ENCODE results near the gene NLGN1. TPM values are rescaled to one million over a fixed set of nuclear protein-coding genes. Genes with fewer than 3 reads are reported as not detected.

NLGN1 gene
- total and polyA plus RNA-seq, 4 experiments from 2014 or later, result not detected

- no peaks in the 10 kb centered on the region for H3K4me1 Mint-ChIP-seq
- Histone ChIP-seq H3K9me3 (ENCODE audit: control insufficient read depth in 1 of 2, low read length in 2 of 2) (no peaks in the 10 kb centered on the region), H3K27ac (ENCODE audit: low read depth, low read length) (no peak overlapping the region), H3K36me3 (ENCODE audit: insufficient read depth, low read length) (no peaks in the 10 kb centered on the region), H3K27me3 (ENCODE audit: insufficient read depth, low read length) (no peaks in the 10 kb centered on the region), H3K4me3 (ENCODE audit: low read length in 2 of 2) (no peak overlapping the region), H3K4me1 (ENCODE audit: insufficient read depth, low read length) (no peaks in the 10 kb centered on the region)
- ChIA-PET POLR2A (ENCODE audit: partially characterized antibody) (no interaction called here), CTCF (ENCODE audit: partially characterized antibody) (no interaction called here)
- no peak for DNase-seq
- intact Hi-C loops (cut with micrococcal nuclease), result no loop called here
- H3K9me3 Mint-ChIP-seq, result peaks cover 0 to 4% (median 0%) of the 10 kb centered on the region in 8 donors
- H3K27ac Mint-ChIP-seq, result no peak overlapping the region
- no peaks in the 10 kb centered on the region for H3K36me3 Mint-ChIP-seq
- H3K27me3 Mint-ChIP-seq, result no peaks in the 10 kb centered on the region
- H3K4me3 Mint-ChIP-seq, result no peak overlapping the region
Measured at GRCh38 chr3:173690542-173691180, 293.1 kb downstream of the NLGN1 start.

DNA sequence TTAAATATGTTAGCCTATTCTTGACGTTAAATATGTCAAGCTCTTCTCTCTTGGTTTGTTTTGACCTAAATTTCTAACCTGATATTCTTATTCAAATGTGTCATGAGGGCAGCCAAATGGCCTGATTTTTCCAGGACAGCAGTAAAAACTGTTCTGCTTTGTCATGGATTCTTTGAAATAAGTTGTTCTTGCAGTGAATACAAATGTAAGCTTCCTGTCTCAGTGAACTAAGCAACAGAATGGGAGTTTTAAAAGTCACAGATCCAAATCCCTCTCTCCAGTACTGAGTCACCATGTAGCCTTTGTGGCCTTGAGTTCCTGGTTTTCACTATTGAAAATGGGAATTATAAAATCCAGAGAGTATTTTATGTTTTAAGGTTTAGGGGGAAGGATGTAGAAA, 301.8 kb downstream of the NLGN1 start:
- DNase-seq, result no peak
- Mint-ChIP-seq H3K27me3 (no peaks in the 10 kb centered on the region), H3K27ac (no peak overlapping the region), H3K36me3 (no peaks in the 10 kb centered on the region), H3K9me3 (peaks cover 0 to 5% (median 3%) of the 10 kb centered on the region in 8 donors), H3K4me3 (no peak overlapping the region), H3K4me1 (no peaks in the 10 kb centered on the region)
- H3K36me3 ChIP-seq (ENCODE audit: insufficient read depth, low read length), result no peaks in the 10 kb centered on the region
- CTCF ChIA-PET (ENCODE audit: partially characterized antibody), result no interaction called here
- POLR2A ChIA-PET (ENCODE audit: partially characterized antibody), result no interaction called here
- no peak overlapping the region for H3K4me3 ChIP-seq (ENCODE audit: low read length in 2 of 2)
- no peaks in the 10 kb centered on the region for H3K9me3 ChIP-seq (ENCODE audit: control insufficient read depth in 1 of 2, low read length in 2 of 2)
- intact Hi-C loops (cut with micrococcal nuclease), result no loop called here
- H3K27ac ChIP-seq (ENCODE audit: low read depth, low read length), result no peak overlapping the region
- no peaks in the 10 kb centered on the region for H3K4me1 ChIP-seq (ENCODE audit: insufficient read depth, low read length)
- H3K27me3 ChIP-seq (ENCODE audit: insufficient read depth, low read length), result no peaks in the 10 kb centered on the region

- intact Hi-C loops (cut with micrococcal nuclease), result no loop called here
- DNase-seq, result no peak
- H3K4me3 ChIP-seq (ENCODE audit: low read length in 2 of 2), result no peak overlapping the region
- no peaks in the 10 kb centered on the region for H3K4me1 Mint-ChIP-seq
- no peaks in the 10 kb centered on the region for H3K4me1 ChIP-seq (ENCODE audit: insufficient read depth, low read length)
- H3K27ac Mint-ChIP-seq, result no peak overlapping the region
- no peaks in the 10 kb centered on the region for H3K27me3 Mint-ChIP-seq
- no peaks in the 10 kb centered on the region for H3K36me3 ChIP-seq (ENCODE audit: insufficient read depth, low read length)
- CTCF ChIA-PET (ENCODE audit: partially characterized antibody), result no interaction called here
- no peaks in the 10 kb centered on the region for H3K27me3 ChIP-seq (ENCODE audit: insufficient read depth, low read length)
- POLR2A ChIA-PET (ENCODE audit: partially characterized antibody), result no interaction called here
- H3K36me3 Mint-ChIP-seq, result no peaks in the 10 kb centered on the region
- H3K27ac ChIP-seq (ENCODE audit: low read depth, low read length), result no peak overlapping the region
- H3K4me3 Mint-ChIP-seq, result no peak overlapping the region
- peaks cover 0 to 5% (median 3%) of the 10 kb centered on the region in 8 donors for H3K9me3 Mint-ChIP-seq
- H3K9me3 ChIP-seq (ENCODE audit: control insufficient read depth in 1 of 2, low read length in 2 of 2), result no peaks in the 10 kb centered on the region
Measured at GRCh38 chr3:173700336-173700735, 302.8 kb downstream of the NLGN1 start.

GRCh38 chr3:173702561-173702960, 305.0 kb downstream of the NLGN1 start:
- Mint-ChIP-seq H3K9me3 (peaks cover 0 to 5% (median 3%) of the 10 kb centered on the region in 8 donors), H3K27me3 (no peaks in the 10 kb centered on the region), H3K27ac (no peak overlapping the region), H3K4me1 (no peaks in the 10 kb centered on the region), H3K4me3 (no peak overlapping the region), H3K36me3 (no peaks in the 10 kb centered on the region)
- intact Hi-C loops (cut with micrococcal nuclease), result no loop called here
- H3K9me3 ChIP-seq (ENCODE audit: control insufficient read depth in 1 of 2, low read length in 2 of 2), result no peaks in the 10 kb centered on the region
- CTCF ChIA-PET (ENCODE audit: partially characterized antibody), result no interaction called here
- no peaks in the 10 kb centered on the region for H3K36me3 ChIP-seq (ENCODE audit: insufficient read depth, low read length)
- no peaks in the 10 kb centered on the region for H3K4me1 ChIP-seq (ENCODE audit: insufficient read depth, low read length)
- no peak overlapping the region for H3K4me3 ChIP-seq (ENCODE audit: low read length in 2 of 2)
- H3K27ac ChIP-seq (ENCODE audit: low read depth, low read length), result no peak overlapping the region
- POLR2A ChIA-PET (ENCODE audit: partially characterized antibody), result no interaction called here
- H3K27me3 ChIP-seq (ENCODE audit: insufficient read depth, low read length), result no peaks in the 10 kb centered on the region
- DNase-seq, result no peak

- Histone ChIP-seq H3K27ac (ENCODE audit: low read depth, low read length) (no peak overlapping the region), H3K27me3 (ENCODE audit: insufficient read depth, low read length) (no peaks in the 10 kb centered on the region), H3K4me1 (ENCODE audit: insufficient read depth, low read length) (no peaks in the 10 kb centered on the region), H3K9me3 (ENCODE audit: control insufficient read depth in 1 of 2, low read length in 2 of 2) (no peaks in the 10 kb centered on the region), H3K4me3 (ENCODE audit: low read length in 2 of 2) (no peak overlapping the region), H3K36me3 (ENCODE audit: insufficient read depth, low read length) (no peaks in the 10 kb centered on the region)
- H3K27me3 Mint-ChIP-seq, result no peaks in the 10 kb centered on the region
- ChIA-PET CTCF (ENCODE audit: partially characterized antibody) (no interaction called here), POLR2A (ENCODE audit: partially characterized antibody) (no interaction called here)
- H3K27ac Mint-ChIP-seq, result no peak overlapping the region
- H3K36me3 Mint-ChIP-seq, result no peaks in the 10 kb centered on the region
- H3K4me3 Mint-ChIP-seq, result no peak overlapping the region
- no peak for DNase-seq
- intact Hi-C loops (cut with micrococcal nuclease), result no loop called here
- H3K9me3 Mint-ChIP-seq, result peaks cover 2 to 7% (median 3%) of the 10 kb centered on the region in 8 donors
- no peaks in the 10 kb centered on the region for H3K4me1 Mint-ChIP-seq
Measured at GRCh38 chr3:173703771-173704170, 306.2 kb downstream of the NLGN1 start.

DNA sequence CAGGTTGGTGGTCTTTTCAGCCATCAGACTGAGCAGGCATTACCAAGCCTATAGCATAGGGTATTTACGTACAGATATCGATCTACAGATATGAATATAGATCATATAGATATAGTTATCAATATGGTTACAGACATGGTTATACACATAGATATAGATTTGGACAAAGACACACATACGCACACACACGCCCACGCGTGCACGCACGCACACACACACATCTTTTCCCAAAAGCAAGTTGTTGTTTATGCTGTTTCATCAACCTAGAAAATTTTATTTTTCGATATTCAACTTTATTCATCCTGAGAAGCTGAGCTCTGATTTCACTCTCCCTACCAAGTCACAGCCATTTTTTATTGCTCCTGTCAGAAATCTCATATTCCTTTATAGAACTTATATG, 309.1 kb downstream of the NLGN1 start:
- no peak overlapping the region for H3K4me3 ChIP-seq (ENCODE audit: low read length in 2 of 2)
- H3K27me3 Mint-ChIP-seq, result no peaks in the 10 kb centered on the region
- no peak overlapping the region for H3K4me3 Mint-ChIP-seq
- H3K9me3 ChIP-seq (ENCODE audit: control insufficient read depth in 1 of 2, low read length in 2 of 2), result peaks cover 0 to 3% of the 10 kb centered on the region in 2 donors
- intact Hi-C loops (cut with micrococcal nuclease), result no loop called here
- H3K36me3 ChIP-seq (ENCODE audit: insufficient read depth, low read length), result no peaks in the 10 kb centered on the region
- H3K9me3 Mint-ChIP-seq, result peaks cover 0 to 8% (median 3%) of the 10 kb centered on the region in 8 donors
- H3K36me3 Mint-ChIP-seq, result no peaks in the 10 kb centered on the region
- DNase-seq, result no peak
- CTCF ChIA-PET (ENCODE audit: partially characterized antibody), result no interaction called here
- no peaks in the 10 kb centered on the region for H3K4me1 Mint-ChIP-seq
- no peaks in the 10 kb centered on the region for H3K4me1 ChIP-seq (ENCODE audit: insufficient read depth, low read length)
- H3K27ac Mint-ChIP-seq, result no peak overlapping the region
- H3K27ac ChIP-seq (ENCODE audit: low read depth, low read length), result no peak overlapping the region
- POLR2A ChIA-PET (ENCODE audit: partially characterized antibody), result no interaction called here
- H3K27me3 ChIP-seq (ENCODE audit: insufficient read depth, low read length), result no peaks in the 10 kb centered on the region

- POLR2A ChIA-PET (ENCODE audit: partially characterized antibody), result no interaction called here
- H3K9me3 ChIP-seq (ENCODE audit: control insufficient read depth in 1 of 2, low read length in 2 of 2), result peaks cover 0 to 3% of the 10 kb centered on the region in 2 donors
- Mint-ChIP-seq H3K4me3 (no peak overlapping the region), H3K36me3 (no peaks in the 10 kb centered on the region), H3K27ac (no peak overlapping the region), H3K9me3 (peaks cover 0 to 8% (median 2%) of the 10 kb centered on the region in 8 donors), H3K27me3 (no peaks in the 10 kb centered on the region), H3K4me1 (no peaks in the 10 kb centered on the region)
- H3K27ac ChIP-seq (ENCODE audit: low read depth, low read length), result no peak overlapping the region
- H3K36me3 ChIP-seq (ENCODE audit: insufficient read depth, low read length), result no peaks in the 10 kb centered on the region
- no peaks in the 10 kb centered on the region for H3K27me3 ChIP-seq (ENCODE audit: insufficient read depth, low read length)
- intact Hi-C loops (cut with micrococcal nuclease), result no loop called here
- no peaks in the 10 kb centered on the region for H3K4me1 ChIP-seq (ENCODE audit: insufficient read depth, low read length)
- no peak overlapping the region for H3K4me3 ChIP-seq (ENCODE audit: low read length in 2 of 2)
- CTCF ChIA-PET (ENCODE audit: partially characterized antibody), result no interaction called here
- no peak for DNase-seq
Measured at GRCh38 chr3:173708191-173708590, 310.6 kb downstream of the NLGN1 start.

DNA sequence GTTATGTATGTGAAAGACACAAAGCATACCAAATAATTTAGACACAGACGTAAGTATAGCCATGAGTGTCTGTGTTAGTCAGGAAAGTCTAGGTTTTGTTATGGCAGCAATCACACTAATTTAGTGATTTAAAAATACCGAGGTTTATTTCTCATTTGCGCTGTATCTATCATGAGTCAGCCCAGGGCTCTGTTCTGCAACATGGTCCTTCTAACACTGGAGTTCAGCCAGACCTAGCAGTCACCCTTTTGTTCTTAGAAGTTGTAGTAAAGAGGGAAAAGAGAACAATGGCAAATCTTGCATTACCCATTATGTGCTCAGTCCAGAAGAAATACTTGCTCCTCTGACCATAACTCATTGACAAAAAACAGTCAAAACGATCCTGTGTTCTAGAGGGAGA, 311.5 kb downstream of the NLGN1 start:
- CTCF ChIA-PET (ENCODE audit: partially characterized antibody), result no interaction called here
- intact Hi-C loops (cut with micrococcal nuclease), result no loop called here
- no peak for DNase-seq

More for the DNA sequence above, 311.5 kb downstream of the NLGN1 start:
- H3K4me3 ChIP-seq (ENCODE audit: low read length in 2 of 2), result no peak overlapping the region
- POLR2A ChIA-PET (ENCODE audit: partially characterized antibody), result no interaction called here
- no peaks in the 10 kb centered on the region for H3K4me1 ChIP-seq (ENCODE audit: insufficient read depth, low read length)
- Mint-ChIP-seq H3K36me3 (no peaks in the 10 kb centered on the region), H3K4me3 (no peak overlapping the region), H3K4me1 (no peaks in the 10 kb centered on the region), H3K27ac (no peak overlapping the region), H3K9me3 (peaks cover 0 to 8% (median under 1%) of the 10 kb centered on the region in 8 donors), H3K27me3 (no peaks in the 10 kb centered on the region)
- H3K36me3 ChIP-seq (ENCODE audit: insufficient read depth, low read length), result no peaks in the 10 kb centered on the region
- H3K27ac ChIP-seq (ENCODE audit: low read depth, low read length), result no peak overlapping the region
- peaks cover 0 to 3% of the 10 kb centered on the region in 2 donors for H3K9me3 ChIP-seq (ENCODE audit: control insufficient read depth in 1 of 2, low read length in 2 of 2)
- no peaks in the 10 kb centered on the region for H3K27me3 ChIP-seq (ENCODE audit: insufficient read depth, low read length)
